Measurements from ENCODE around the gene NPR1.
"Not testable (repeated sequence)": the region's sequence is repeated elsewhere in the genome, so short reads cannot be mapped to it uniquely, and the experiment has no call there.

The NPR1 gene

GRCh38 chr1:153682730-153683129 lies 4.2 kb downstream of the NPR1 start:
- no peak for DNase-seq (ENCODE audit: low read depth in 2 of 2)

GRCh38 chr1:153683854-153684253 lies 5.4 kb downstream of the NPR1 start:
- no peak for DNase-seq (ENCODE audit: low read depth in 2 of 2)

GRCh38 chr1:153684892-153685291 lies 6.4 kb downstream of the NPR1 start:
- no peak for DNase-seq (ENCODE audit: low read depth in 2 of 2)

- DNase-seq (ENCODE audit: low read depth in 2 of 2), result no peak
Observed at GRCh38 chr1:153685544-153686340, 7.3 kb downstream of the NPR1 start.

- no peak for DNase-seq (ENCODE audit: low read depth in 2 of 2)
Observed at GRCh38 chr1:153687346-153688125, 9.0 kb downstream of the NPR1 start.

GRCh38 chr1:153688276-153688675 lies 9.8 kb downstream of the NPR1 start:
- no peak for DNase-seq (ENCODE audit: low read depth in 2 of 2)

GRCh38 chr1:153688736-153689328 lies 10.3 kb downstream of the NPR1 start:
- no peak for DNase-seq (ENCODE audit: low read depth in 2 of 2)

- DNase-seq (ENCODE audit: low read depth in 2 of 2), result no peak
Observed at GRCh38 chr1:153693466-153693865, 15.0 kb downstream of the NPR1 start.

GRCh38 chr1:153696741-153697140 lies 18.3 kb downstream of the NPR1 start:
- DNase-seq (ENCODE audit: low read depth in 2 of 2), result no peak

- DNase-seq (ENCODE audit: low read depth in 2 of 2), result no peak
Observed at GRCh38 chr1:153697191-153698019, 18.9 kb downstream of the NPR1 start.

- DNase-seq (ENCODE audit: low read depth in 2 of 2), result no peak
Observed at GRCh38 chr1:153698020-153698922, 19.8 kb downstream of the NPR1 start.

- no peak for DNase-seq (ENCODE audit: low read depth in 2 of 2)
Observed at GRCh38 chr1:153698923-153699714, 20.6 kb downstream of the NPR1 start.

GRCh38 chr1:153699768-153700167 lies 21.3 kb downstream of the NPR1 start:
- no peak for DNase-seq (ENCODE audit: low read depth in 2 of 2)

GRCh38 chr1:153705484-153705883 lies 27.0 kb downstream of the NPR1 start:
- DNase-seq (ENCODE audit: low read depth in 2 of 2), result no peak

GRCh38 chr1:153711026-153711425 lies 32.5 kb downstream of the NPR1 start:
- DNase-seq (ENCODE audit: low read depth in 2 of 2), result no peak

GRCh38 chr1:153716211-153716610 lies 37.7 kb downstream of the NPR1 start:
- not testable (repeated sequence) for DNase-seq (ENCODE audit: low read depth in 2 of 2)

- DNase-seq (ENCODE audit: low read depth in 2 of 2), result no peak
Observed at GRCh38 chr1:153717330-153717729, 38.8 kb downstream of the NPR1 start.

- no peak for DNase-seq (ENCODE audit: low read depth in 2 of 2)
Observed at GRCh38 chr1:153723687-153724086, 45.2 kb downstream of the NPR1 start.

GRCh38 chr1:153724634-153725033 lies 46.1 kb downstream of the NPR1 start:
- DNase-seq (ENCODE audit: low read depth in 2 of 2), result not testable (repeated sequence)
